GM19240 (cell line): ENCODE data around the gene GAMT.

Experiments used
- DNase-seq: peaks from one replicate; pipeline ENCODE4 v3.0.0; 2011; ENCODE audit warnings: low spot score; ENCODE audit not compliant: insufficient read length

Gene GAMT

GRCh38 chr19:1401889-1402217 lies 511 bp upstream of the GAMT start:
- no peak for DNase-seq

GRCh38 chr19:1400281-1401137 lies 833 bp downstream of the GAMT start:
- no peak for DNase-seq

DNA sequence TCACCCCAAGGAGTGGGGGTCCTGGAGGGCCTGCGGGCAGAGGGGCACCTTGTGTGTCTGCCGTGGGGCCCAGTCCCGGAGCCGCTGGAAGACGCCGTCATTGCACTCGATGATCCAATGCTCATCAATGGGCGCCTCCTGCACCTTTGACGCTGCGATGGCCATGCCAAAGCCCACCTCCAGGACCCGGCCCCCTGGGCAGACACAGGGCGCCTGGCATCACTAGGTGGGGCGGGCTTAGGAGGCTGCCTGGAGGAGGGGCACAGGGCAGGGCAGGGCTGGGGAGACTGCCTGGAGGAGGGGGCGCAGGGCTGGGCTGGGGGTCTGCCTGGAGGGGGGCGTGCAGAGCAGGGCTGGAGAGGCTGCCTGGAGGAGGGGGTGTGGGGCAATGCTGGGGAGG lies 1.6 kb downstream of the GAMT start:
- no peak for DNase-seq

DNA sequence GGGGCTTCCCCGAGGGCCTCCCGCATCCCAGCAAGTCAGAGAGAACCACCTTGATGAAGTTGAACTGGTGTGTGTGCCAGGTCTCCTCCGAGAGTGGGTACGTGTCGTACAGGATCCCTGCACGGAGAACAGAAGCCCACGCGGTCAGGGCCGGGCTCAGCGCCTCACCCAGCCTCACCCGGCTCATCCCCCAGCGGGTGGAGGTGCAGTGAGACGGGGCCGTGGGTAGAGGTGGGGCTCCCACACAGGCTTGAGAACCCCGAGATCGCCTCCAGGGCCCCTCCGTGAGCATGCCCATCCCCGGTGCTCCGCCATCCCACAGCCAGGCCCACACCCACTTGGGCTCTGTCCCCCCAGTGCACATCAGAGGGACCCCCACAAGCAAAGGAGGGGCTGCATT lies 2.3 kb downstream of the GAMT start:
- no peak for DNase-seq

DNA sequence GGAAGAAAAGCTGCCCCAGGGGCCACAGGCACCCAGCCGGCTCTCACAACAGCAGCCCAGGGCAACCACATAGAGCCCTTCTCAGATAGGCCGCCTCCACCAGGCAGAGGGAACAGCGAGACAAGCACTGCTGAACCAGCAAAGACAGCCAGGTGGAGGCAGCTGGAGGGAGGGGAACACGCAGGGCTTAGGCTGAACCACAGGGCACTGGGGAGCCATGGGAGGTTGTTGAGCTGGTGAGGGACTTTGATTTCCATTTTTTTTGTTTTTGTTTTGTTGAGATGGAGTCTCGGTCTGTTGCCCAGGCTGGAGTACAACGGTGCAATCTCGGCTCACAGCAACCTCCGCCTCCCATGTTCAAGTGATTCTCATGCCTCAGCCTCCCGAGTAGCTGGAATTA lies 3.5 kb downstream of the GAMT start:
- no peak for DNase-seq

- no peak for DNase-seq
Measured at GRCh38 chr19:1396768-1397679, 4.3 kb downstream of the GAMT start.

- DNase-seq: no peak
Measured at GRCh38 chr19:1396019-1396767, 5.1 kb downstream of the GAMT start.

- DNase-seq: no peak
Measured at GRCh38 chr19:1395194-1396018, 5.9 kb downstream of the GAMT start.

DNA sequence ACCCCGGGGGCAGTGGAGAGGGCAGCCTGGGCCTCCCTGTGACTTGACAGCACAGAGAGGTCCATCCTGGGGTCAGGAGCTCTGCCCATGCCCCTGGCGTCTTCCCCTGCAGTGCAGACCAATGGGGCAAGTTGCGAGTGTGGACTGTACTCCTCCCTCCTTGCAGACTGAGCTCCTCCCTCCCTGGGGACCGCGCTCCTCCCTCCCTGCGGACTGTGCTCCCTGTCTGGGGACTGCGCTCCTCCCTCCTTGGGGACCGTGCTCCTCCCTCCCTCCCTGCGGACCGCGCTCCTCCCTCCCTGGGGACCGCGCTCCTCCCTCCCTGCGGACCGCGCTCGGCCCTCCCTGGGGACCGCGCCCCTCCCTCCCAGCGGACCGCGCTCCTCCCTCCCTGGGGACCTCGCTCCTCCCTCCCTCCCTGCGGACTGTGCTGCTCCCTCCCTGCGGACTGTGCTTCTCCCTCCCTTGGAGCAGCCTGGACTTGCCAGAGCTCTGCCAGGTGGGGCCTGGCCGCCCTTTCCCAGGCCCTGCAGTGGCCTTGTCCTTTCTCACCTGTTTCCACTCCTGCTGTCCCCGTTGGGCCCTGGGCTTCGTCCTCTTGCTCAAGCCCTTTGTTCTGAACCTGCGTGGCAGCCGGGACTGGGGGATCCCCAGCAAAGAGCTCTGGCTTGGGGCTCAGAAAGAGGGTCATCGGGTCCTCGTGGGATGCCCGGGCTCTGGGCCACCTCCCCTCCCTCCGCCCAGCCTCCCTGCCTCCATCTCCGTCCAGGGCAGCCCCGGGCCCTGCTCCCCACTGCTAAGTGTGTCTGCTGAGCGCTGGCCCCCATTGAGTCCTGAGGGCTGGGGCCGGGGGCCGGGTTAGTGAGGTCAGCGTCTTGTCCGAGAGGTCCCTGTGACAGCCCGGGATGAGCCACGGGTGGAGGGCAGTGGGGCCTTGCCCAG lies 6.8 kb downstream of the GAMT start:
- no peak for DNase-seq

- no peak for DNase-seq
Measured at GRCh38 chr19:1393841-1394240, 7.5 kb downstream of the GAMT start.

- no peak for DNase-seq
Measured at GRCh38 chr19:1392939-1393530, 8.3 kb downstream of the GAMT start.

- no peak for DNase-seq
Measured at GRCh38 chr19:1392407-1392806, 8.9 kb downstream of the GAMT start.

DNA sequence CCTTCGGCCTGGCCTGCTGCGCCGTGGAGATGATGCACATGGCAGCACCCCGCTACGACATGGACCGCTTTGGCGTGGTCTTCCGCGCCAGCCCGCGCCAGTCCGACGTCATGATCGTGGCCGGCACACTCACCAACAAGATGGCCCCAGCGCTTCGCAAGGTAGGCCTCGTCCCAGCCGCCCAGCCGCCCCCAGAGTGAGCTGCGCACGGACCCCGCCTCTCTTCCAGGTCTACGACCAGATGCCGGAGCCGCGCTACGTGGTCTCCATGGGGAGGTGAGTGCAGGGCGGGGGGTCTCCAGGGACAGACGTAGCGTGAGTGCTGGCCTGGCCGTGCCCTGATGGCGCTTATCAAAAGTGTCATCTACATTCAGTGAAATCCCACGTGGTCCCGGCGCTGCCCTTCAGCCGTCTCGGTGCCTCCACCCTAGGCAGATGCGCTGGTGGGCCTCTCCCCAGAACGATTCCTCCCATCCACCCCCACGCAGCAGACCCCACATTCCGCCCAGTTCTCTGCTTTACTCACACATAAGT lies 10.4 kb downstream of the GAMT start:
- no peak for DNase-seq

GRCh38 chr19:1389033-1389940 lies 12.1 kb downstream of the GAMT start:
- DNase-seq: no peak

- no peak for DNase-seq
Measured at GRCh38 chr19:1388637-1389026, 12.7 kb downstream of the GAMT start.

DNA sequence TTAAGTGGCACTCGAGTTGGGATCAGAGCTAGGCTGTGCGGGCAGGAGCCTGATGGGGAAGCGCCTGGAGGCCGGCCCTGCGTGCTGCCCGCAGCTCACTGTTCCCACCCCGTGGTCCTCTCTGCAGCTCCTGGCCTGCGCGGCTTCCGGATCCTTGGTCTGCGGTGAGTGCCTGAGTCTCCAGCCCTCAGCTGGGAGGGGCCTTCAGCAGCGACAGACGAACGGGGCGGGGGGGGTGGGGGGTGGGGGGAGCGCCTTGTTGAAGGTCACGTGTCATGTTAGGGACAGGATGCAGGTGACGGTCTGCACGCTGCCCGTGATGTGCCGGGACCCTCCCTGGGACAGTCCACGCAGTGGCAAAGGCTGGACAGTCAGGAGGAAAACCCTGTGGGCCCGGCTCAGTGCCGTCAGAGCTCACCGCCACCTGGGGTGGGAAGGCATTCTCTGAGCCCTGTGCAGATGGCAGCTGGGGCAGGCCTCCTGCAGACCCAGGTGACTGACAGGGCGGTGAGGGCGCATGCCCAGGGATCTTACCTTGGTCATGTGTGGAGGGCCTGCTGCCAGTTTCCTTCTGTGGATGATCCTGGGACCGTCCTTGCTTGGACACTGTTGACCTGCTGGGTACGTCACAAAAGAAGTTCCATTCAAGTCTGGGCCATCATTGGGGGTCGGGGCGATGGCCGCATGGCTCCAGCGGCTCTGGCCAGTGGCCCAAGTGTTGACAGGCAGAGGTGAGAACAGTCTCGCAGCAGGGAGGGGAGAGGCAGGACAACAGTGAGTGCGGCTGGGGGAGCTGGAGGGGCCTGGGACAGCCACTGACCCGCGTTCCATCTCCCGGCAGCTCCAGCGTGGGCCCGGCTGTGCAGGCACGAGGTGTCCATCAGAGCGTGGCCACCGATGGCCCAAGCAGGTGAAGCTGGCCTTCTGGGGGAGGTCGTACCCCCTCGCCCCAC lies 13.4 kb downstream of the GAMT start:
- DNase-seq: no peak
